C1 segment of cervical spinal cord (tissue), 14 donors: ENCODE data around the gene OTUB1.

Source experiments
- DNase-seq, 14 donors: peaks; one replicate each; lab custom pipeline; 2025; lab: John Stamatoyannopoulos, UW

Gene OTUB1

GRCh38 chr11:63974259-63975143, 11.7 kb upstream of the OTUB1 start, which contains the start of gene COX8A:
TSS of gene COX8A (plus strand) at chr11:63974620. CDS start at chr11:63974681, 61 bp downstream.
- peak; percentile 70 to 99 (median 96) for DNase-seq

- DNase-seq: no peak
Measured at GRCh38 chr11:63978551-63979239, 7.5 kb upstream of the OTUB1 start.

- DNase-seq: no peak
Measured at GRCh38 chr11:63979426-63979825, 6.8 kb upstream of the OTUB1 start.

GRCh38 chr11:63985812-63986155, 454 bp upstream of the OTUB1 start:
- peak in 4 of 14 donors; percentile 39 to 71 (median 54) for DNase-seq

GRCh38 chr11:63986932-63987513, 785 bp downstream of the OTUB1 start:
- DNase-seq: no peak

- DNase-seq: no peak
Measured at GRCh38 chr11:63991558-63991957, 5.3 kb downstream of the OTUB1 start.

GRCh38 chr11:63993100-63993499, 6.9 kb downstream of the OTUB1 start:
- DNase-seq: no peak

GRCh38 chr11:63993993-63994392, 7.8 kb downstream of the OTUB1 start:
- no peak for DNase-seq

- DNase-seq: no peak
Measured at GRCh38 chr11:63996512-63996911, 10.3 kb downstream of the OTUB1 start.

- DNase-seq: no peak
Measured at GRCh38 chr11:63997104-63997700, 11.0 kb downstream of the OTUB1 start.

- DNase-seq: no peak
Measured at GRCh38 chr11:63997801-63998337, 11.6 kb downstream of the OTUB1 start.

GRCh38 chr11:63998558-63999348, 12.5 kb downstream of the OTUB1 start:
- DNase-seq: no peak

- DNase-seq: peak in 1 of 14 donors; percentile 22
Measured at GRCh38 chr11:63999349-64000025, 13.2 kb downstream of the OTUB1 start.

- DNase-seq: peak in 11 of 14 donors; percentile 27 to 78 (median 51)
Measured at GRCh38 chr11:64000026-64000739, 13.9 kb downstream of the OTUB1 start.

GRCh38 chr11:64000740-64001483, 14.7 kb downstream of the OTUB1 start:
- DNase-seq: no peak

- no peak for DNase-seq
Measured at GRCh38 chr11:64001484-64002420, 15.5 kb downstream of the OTUB1 start.

- no peak for DNase-seq
Measured at GRCh38 chr11:64003807-64004589, 17.8 kb downstream of the OTUB1 start.
